IMR-90 (cell line): ENCODE measurements around the gene KIFC3.

Experiments
- BHLHE40 ChIP-seq: fragments of 150-350 bp; IDR thresholded peaks from 2 replicates; pipeline ENCODE4 v1.6.1; 2016; ENCODE audit warnings: mild to moderate bottlenecking, low read depth, low read length
- CEBPB ChIP-seq: IDR thresholded peaks from 2 replicates; pipeline ENCODE4 v1.6.1; 2012; ENCODE audit warnings: low read depth, low read length, improper control_type of control experiment
- CHD1 ChIP-seq: IDR thresholded peaks from 2 replicates; pipeline ENCODE4 v1.6.1; 2012; ENCODE audit warnings: low read depth, low read length, improper control_type of control experiment
- CTCF ChIP-seq: conservative IDR thresholded peaks from 2 replicates; pipeline ENCODE4 v1.5.1; 2012; ENCODE audit warnings: mild to moderate bottlenecking, low read depth, low read length, improper control_type of control experiment
- MAFK ChIP-seq: IDR thresholded peaks from 2 replicates; pipeline ENCODE4 v1.6.1; 2012; ENCODE audit warnings: low read depth, low read length, improper control_type of control experiment
- MXI1 ChIP-seq: IDR thresholded peaks from 2 replicates; pipeline ENCODE4 v1.6.1; 2012; ENCODE audit warnings: low read depth, mild to moderate bottlenecking, low read length, moderate library complexity, borderline replicate concordance
- POLR2A ChIP-seq: IDR thresholded peaks from 2 replicates; pipeline ENCODE4 v1.6.1; 2012; ENCODE audit warnings: mild to moderate bottlenecking, low read depth, low read length
- RAD21 ChIP-seq: IDR thresholded peaks from 2 replicates; pipeline ENCODE4 v1.6.1; 2012; ENCODE audit warnings: low read length, improper control_type of control experiment
- SMC3 ChIP-seq: fragments of 150-350 bp; IDR thresholded peaks from 2 replicates; pipeline ENCODE4 v1.6.1; 2016; ENCODE audit warnings: low read depth, mild to moderate bottlenecking, antibody characterized with exemption, low read length, moderate library complexity

GRCh38 chr16:57760357-57761160, 41.7 kb downstream of the KIFC3 start:
- TF ChIP-seq POLR2A (no peak), CTCF (no peak), RAD21 (no peak), MXI1 (no peak), BHLHE40 (no peak), MAFK (no peak), SMC3 (no peak), CEBPB (no peak), CHD1 (no peak)
